ENCODE data around the gene MAMSTR.

- TF ChIP-seq POLR2A (IDR thresholded peaks at IDR 0.05) (no peak), CTCF (IDR thresholded peaks at IDR 0.05) (no peak)
Observed at GRCh38 chr19:48742096-48742495, 22.6 kb upstream of the MAMSTR start.

Measured in adrenal gland (tissue), 5 donors.